HuH-7.5 (cell line): Measurements from ENCODE around the gene CHKA.
A peak's percentile ranks its signal among the peaks of the same experiment; 100 is the strongest.

Experiments
- DNase-seq: peaks from one replicate; pipeline ENCODE4 v3.0.0; 2011; ENCODE audit warnings: low spot score

Gene CHKA

GRCh38 chr11:68142441-68143309, 21.5 kb upstream of the CHKA start:
- DNase-seq = no peak

GRCh38 chr11:68142028-68142412, 20.8 kb upstream of the CHKA start:
- DNase-seq = no peak

DNA sequence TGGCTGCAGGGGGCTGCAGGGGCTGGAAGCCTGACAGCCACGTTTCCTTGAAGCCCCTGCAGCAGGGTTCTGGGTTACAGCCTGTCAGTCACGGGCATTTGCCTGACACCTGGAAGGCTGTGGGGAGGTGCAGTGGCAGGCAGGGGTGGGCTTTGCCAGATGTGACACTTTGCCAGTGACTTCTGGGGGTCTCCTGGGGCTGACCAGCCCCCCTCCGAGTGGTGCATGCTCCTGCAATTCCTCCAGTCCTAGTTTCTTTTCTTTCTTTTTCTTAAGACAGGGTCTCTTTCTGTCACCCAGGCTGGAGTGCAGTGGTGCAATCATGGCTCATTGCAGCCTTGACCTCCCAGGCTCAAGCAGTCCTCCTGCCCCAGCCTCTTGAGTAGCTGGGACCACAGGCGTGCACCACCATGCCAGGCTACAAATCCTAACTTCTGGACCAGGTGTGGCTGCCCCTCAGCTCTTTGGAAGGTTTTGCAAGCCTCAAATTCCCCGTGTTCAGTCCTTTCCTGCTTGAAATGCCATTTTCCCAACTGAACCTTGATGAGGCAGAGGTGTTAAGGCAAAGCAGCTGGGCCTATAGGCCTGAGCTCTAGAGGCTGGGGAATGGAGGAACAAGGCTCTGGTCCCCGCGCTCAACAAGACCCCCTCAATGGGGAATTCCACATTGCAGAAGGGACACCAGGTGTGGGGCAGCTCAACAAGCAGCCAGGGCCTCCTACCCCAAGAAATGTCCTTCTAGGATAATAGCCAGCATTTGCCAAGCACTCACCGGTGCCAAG, 20.2 kb upstream of the CHKA start:
- no peak for DNase-seq

DNA sequence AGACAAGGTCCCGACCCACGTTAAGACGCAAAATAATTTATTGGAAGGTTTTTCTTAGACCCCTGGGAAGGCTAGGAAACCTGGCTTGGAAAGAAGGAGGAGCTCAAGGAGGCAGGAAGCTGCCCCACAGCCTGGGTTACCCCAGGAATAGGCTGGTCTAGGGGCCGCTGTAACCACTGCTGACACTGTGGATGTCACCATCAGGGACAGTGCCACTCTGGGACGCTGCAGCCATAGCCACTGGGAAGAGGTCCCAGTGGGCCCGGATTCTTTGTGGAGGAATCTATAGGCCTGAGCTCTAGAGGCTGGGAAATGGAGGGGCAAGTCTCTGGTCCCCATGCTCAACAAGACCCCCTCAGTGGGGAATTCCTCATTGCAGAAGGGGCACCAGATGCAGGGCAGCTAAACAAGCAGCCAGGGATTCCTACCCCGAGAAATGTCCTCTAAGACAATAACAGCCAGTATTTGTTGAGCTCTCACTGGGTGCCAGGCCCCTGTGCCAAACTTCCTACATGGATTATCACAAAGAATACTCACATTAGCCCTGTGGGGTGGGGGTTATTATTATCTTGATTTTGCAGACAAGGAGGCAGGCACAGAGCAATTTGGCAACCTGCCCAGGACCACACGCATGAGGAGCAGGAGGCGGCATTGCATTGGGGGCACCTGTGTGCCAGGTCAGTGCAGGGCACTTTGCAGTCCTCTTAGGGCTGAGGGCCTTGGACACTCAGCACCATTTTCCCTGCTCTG, 19.5 kb upstream of the CHKA start:
- no peak for DNase-seq

GRCh38 chr11:68138237-68138636, 17.0 kb upstream of the CHKA start:
- DNase-seq = no peak

DNA sequence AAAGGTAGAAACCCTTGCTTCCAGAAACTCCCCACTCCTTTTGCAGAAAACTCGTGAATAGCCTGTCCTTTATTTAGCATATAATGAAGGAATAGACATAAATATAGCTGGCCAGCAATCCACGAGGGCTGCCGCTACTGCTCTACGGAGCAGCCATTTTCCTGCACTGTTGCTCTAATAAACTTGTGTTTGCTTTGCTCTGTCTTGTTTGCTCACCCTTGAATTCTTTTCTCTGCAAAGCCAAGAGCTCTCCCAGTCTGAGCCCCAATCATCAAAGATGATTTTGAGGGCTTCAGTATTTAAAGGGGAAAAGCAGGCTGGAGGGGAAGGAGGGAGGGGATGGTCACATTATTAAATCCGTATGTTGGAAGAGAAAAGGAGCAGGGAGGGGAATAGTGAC, 16.6 kb upstream of the CHKA start:
- DNase-seq = peak; percentile 94

GRCh38 chr11:68136866-68137265, 15.7 kb upstream of the CHKA start:
- DNase-seq = no peak

- no peak for DNase-seq
Observed at GRCh38 chr11:68135161-68135560, 14.0 kb upstream of the CHKA start.

DNA sequence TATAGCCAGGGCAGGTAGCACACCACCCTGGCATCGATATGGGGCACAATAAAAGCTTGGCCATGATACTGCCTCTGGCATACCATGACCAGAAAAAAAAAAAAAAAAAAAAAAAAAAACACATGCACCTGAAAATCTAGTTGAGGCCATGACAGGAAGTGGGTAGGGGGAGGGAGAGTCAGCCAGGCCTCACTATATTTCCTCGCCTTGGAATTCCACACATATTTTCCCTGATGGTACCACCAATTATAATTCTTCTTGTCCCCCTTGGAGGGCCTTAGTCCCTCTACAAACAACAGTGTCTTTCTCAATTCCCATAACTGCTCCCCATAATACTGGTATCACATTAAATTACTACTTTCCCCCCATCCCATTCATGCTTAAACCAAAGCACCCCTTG, 12.6 kb upstream of the CHKA start:
- no peak for DNase-seq

- DNase-seq = no peak
Observed at GRCh38 chr11:68130121-68130520, 8.9 kb upstream of the CHKA start.

DNA sequence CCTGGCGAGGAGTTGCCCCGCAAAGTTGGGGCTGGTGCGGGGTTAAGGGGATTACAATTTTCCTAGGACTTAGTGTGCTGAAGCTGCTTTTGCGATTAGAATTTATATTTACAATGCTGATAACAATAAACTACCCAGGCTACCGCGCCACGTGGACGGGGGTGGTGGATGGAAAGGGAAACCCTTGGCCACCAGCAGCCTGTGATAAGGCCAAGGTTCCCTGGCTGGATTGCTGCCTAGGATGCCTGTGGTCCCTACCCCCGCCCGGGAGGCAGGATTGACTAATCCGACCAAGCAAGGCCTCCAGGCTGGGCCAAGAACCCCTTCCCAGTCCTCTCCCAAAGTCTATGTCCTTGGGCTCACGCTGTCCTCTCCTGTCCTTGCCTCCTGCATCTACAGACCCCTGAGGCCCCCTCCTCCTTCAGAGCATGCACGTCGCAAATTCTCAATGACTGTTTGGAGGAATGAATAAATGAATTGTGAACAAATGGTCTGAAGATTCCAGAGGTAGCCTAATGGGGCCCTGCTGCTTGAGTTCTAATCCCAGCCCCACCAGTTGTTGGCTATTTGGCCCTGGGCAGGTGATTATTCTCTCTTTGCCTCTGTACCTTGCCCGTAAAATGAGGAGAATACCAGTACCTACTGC, 7.6 kb upstream of the CHKA start:
- peak; percentile 75 for DNase-seq

GRCh38 chr11:68127714-68128681, 6.8 kb upstream of the CHKA start:
- peak; percentile 98 for DNase-seq

DNA sequence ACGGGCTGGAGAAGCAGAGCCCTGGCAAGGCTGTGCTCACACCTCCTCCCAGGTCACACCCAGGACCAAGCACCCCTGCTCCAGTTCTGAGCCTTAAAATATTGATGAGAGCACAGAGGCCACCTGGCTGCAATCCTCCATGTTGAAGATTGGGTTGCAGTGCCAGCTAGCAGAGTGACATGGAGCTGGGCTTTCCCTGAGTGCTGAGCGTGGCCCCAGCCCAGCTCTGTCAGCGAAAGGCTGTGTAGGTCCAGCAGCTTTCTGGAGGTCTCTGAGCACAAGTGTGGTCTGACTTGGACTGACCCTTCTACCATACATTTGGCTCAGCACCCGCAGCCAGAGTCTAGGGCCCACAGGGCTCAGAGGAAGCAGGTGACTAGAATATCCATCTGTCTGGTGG, 4.0 kb upstream of the CHKA start:
- peak; percentile 16 for DNase-seq

DNA sequence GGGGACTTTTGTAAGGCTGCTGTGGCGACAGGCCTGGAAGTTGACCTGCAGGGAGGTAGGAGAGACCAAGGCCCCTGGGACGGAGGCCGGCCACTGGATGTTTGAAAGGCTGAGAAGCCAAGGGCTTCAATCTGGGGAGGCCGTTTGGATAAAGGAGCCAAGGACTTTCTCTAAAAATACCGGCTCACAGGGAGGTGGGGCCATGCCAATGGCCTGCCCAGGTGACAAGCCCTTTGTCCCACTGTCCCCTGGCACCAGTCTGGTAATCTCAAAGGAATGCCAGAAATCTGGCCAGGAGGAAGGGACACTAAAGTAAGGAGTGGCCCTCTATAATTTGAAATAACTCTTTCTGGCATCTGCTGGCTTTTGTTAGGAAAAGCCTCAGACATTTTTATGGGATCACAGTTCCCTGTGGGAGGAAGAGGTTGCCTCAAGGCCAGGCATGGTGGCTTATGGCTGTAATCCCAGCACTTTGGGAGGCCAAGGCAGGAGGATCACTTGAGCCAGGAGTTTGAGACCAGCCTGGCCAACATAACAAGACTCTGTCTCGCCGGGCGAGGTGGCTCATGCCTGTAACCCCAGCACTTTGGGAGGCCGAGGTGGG, 1.9 kb upstream of the CHKA start:
- no peak for DNase-seq

GRCh38 chr11:68120273-68121066, 718 bp downstream of the CHKA start:
- DNase-seq = peak; percentile 88

GRCh38 chr11:68118706-68119448, 2.3 kb downstream of the CHKA start:
- no peak for DNase-seq

GRCh38 chr11:68117853-68118470, 3.2 kb downstream of the CHKA start:
- DNase-seq = no peak

- no peak for DNase-seq
Observed at GRCh38 chr11:68116974-68117373, 4.2 kb downstream of the CHKA start.
